Panc1 (cell line): ENCODE measurements around the gene ADH7. TPM values are rescaled to one million over a fixed set of nuclear protein-coding genes. Genes with fewer than 3 reads are reported as not detected.

ENCODE experiments used
- ATAC-seq: fragments of 200-7000 bp; cut with Tn5 transposase; 2 replicates; pipeline ENCODE4 v1.9.1; 2020; ENCODE audit warnings: mild to moderate bottlenecking, moderate library complexity
- BruUV-seq: library from RNA; stranded (reverse); fragments of 400-500 nt; replicated peaks from 2 replicates; lab custom pipeline; 2021; lab: Mats Ljungman, UMichigan
- CTCF ChIA-PET: fragments of 300-600 bp; sonication (Branson Sonifier 250); formaldehyde crosslinking; loops from one replicate; lab custom pipeline; 2022; ENCODE audit warnings: antibody characterized with exemption; lab: Charles Lee
- POLR2A ChIA-PET: fragments of 300-600 bp; sonication (Branson Sonifier 250); formaldehyde crosslinking; loops from one replicate; lab custom pipeline; 2022; ENCODE audit warnings: antibody characterized with exemption; lab: Charles Lee
- DNase-seq: peaks from one replicate; pipeline ENCODE4 v3.0.0-alpha.2; 2010; ENCODE audit warnings: low read depth, low spot score
- H3K27ac ChIP-seq: 2 replicates; pipeline ENCODE4 v1.5.1; 2011; ENCODE audit warnings: mild to moderate bottlenecking, low read length, inconsistent platforms
- H3K27me3 ChIP-seq: fragments of 200-500 bp; sonication (Bioruptor generic); 2 replicates; pipeline ENCODE4 v1.6.0; 2014; ENCODE audit warnings: low read length, inconsistent platforms; ENCODE audit not compliant: control insufficient read depth, insufficient read depth
- H3K36me3 ChIP-seq: fragments of 200-500 bp; sonication (Bioruptor generic); 2 replicates; pipeline ENCODE4 v1.5.1; 2014; ENCODE audit warnings: inconsistent platforms, mild to moderate bottlenecking, low read length, moderate library complexity; ENCODE audit not compliant: control insufficient read depth, insufficient read depth
- H3K4me1 ChIP-seq: 2 replicates; pipeline ENCODE4 v1.5.1; 2011; ENCODE audit warnings: inconsistent platforms, mild to moderate bottlenecking, low read length, moderate library complexity; ENCODE audit not compliant: control insufficient read depth, insufficient read depth
- H3K4me3 ChIP-seq, 2 experiments: 2 replicates each; pipeline ENCODE4 v1.5.1; 2011 to 2012; ENCODE audit warnings: low read depth in 2 of 2, low read length in 2 of 2, mild to moderate bottlenecking in 2 of 2, inconsistent platforms in 1 of 2, moderate library complexity in 1 of 2
- H3K9me3 ChIP-seq: fragments of 200-500 bp; sonication (Bioruptor generic); 2 replicates; pipeline ENCODE4 v1.5.1; 2014; ENCODE audit warnings: low read depth, mild to moderate bottlenecking, inconsistent platforms, low read length, moderate library complexity; ENCODE audit not compliant: control insufficient read depth, insufficient read depth
- POLR2AphosphoS5 ChIP-seq: IDR thresholded peaks from 2 replicates; pipeline ENCODE4 v1.6.1; 2012; ENCODE audit warnings: mild to moderate bottlenecking, low read depth, low read length, moderate library complexity
- SIN3A ChIP-seq: IDR thresholded peaks from 2 replicates; pipeline ENCODE4 v1.6.1; 2012; ENCODE audit warnings: low read depth, mild to moderate bottlenecking, low read length, moderate library complexity, borderline replicate concordance; ENCODE audit not compliant: insufficient read depth
- TCF7L2 ChIP-seq: IDR thresholded peaks from 2 replicates; pipeline ENCODE4 v1.6.1; 2011; ENCODE audit warnings: mild to moderate bottlenecking, low read depth, low read length, inconsistent platforms
- in situ Hi-C: cut with HindIII; loops from 2 replicates; pipeline ENCODE4 v1.10.0; 2016; ENCODE audit warnings: low sequenced_read_pairs, low pct_unique_long_range_greater_than_20kb
- intact Hi-C: fragments of 100-400 bp; cut with micrococcal nuclease; formaldehyde crosslinking; loops from one replicate; pipeline ENCODE4 v1.10.0; 2022; ENCODE audit not compliant: unreplicated experiment
- total RNA-seq: library from RNA; stranded (reverse); gene quantifications from one replicate; pipeline ENCODE4 v1.2.1, GENCODE V29; 2021; ENCODE audit not compliant: unreplicated experiment
- TF ChIP-seq, protein P1 (sequence below): fragments of 450-650 bp; IDR thresholded peaks from 2 replicates; pipeline ENCODE4 v1.5.1; 2017; ENCODE audit warnings: mild to moderate bottlenecking
- TF ChIP-seq, protein P2 (sequence below), 2 experiments: IDR thresholded peaks; 2 replicates each; pipeline ENCODE4 v1.6.1; 2011 to 2012; ENCODE audit warnings: low read depth in 2 of 2, control low read depth in 1 of 2, low read length in 1 of 2, mild to moderate bottlenecking in 1 of 2, moderate library complexity in 1 of 2; ENCODE audit not compliant: insufficient read depth in 1 of 2

The ADH7 gene
- total RNA-seq, 1 experiment from 2014 or later: not detected

DNA sequence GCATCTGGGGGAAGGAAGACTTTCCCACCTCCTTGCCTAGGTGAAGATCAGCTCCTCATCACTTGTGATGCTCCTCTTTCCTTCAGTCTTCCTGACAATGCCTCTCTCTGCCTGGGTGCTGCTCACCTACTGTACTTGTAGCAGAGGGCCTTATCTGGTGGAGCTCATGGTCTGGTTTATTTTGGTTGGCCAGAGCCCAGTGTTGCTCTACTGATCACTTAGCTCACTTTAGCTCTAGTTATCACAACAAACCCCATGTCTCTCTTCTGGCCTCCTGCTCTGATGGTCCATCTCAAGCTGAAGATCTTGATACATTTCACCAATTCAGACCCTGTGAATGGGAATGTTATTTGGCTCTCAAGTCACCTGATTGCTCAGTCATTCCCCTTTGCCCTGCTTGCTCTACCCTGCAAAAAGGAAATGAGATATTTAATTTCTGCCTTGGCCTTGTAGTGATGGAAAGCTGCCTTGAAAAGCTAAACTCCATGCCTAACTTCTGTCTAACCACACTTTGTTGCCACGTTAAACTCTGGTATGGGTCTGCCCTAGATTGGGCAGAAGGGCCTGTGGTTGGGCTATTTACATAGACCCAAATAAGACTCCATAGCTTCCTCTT, 52.3 kb downstream of the ADH7 start:
- no peaks in the 10 kb centered on the region for H3K9me3 ChIP-seq
- no peaks in the 10 kb centered on the region for H3K27me3 ChIP-seq
- H3K4me1 ChIP-seq: no peaks in the 10 kb centered on the region
- BruUV-seq: no TSS peak
- no peaks in the 10 kb centered on the region for H3K36me3 ChIP-seq
- H3K27ac ChIP-seq: no peak overlapping the region
- ATAC-seq (no peak), DNase-seq (no peak)
- TF ChIP-seq POLR2AphosphoS5: no peak
- TF ChIP-seq, protein P1, sequence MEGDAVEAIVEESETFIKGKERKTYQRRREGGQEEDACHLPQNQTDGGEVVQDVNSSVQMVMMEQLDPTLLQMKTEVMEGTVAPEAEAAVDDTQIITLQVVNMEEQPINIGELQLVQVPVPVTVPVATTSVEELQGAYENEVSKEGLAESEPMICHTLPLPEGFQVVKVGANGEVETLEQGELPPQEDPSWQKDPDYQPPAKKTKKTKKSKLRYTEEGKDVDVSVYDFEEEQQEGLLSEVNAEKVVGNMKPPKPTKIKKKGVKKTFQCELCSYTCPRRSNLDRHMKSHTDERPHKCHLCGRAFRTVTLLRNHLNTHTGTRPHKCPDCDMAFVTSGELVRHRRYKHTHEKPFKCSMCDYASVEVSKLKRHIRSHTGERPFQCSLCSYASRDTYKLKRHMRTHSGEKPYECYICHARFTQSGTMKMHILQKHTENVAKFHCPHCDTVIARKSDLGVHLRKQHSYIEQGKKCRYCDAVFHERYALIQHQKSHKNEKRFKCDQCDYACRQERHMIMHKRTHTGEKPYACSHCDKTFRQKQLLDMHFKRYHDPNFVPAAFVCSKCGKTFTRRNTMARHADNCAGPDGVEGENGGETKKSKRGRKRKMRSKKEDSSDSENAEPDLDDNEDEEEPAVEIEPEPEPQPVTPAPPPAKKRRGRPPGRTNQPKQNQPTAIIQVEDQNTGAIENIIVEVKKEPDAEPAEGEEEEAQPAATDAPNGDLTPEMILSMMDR: no peak
- H3K4me3 ChIP-seq: no peak overlapping the region
- CTCF ChIA-PET: no interaction called here
- intact Hi-C loops: no loop called here
- POLR2A ChIA-PET: no interaction called here
- in situ Hi-C loops: no loop called here

DNA sequence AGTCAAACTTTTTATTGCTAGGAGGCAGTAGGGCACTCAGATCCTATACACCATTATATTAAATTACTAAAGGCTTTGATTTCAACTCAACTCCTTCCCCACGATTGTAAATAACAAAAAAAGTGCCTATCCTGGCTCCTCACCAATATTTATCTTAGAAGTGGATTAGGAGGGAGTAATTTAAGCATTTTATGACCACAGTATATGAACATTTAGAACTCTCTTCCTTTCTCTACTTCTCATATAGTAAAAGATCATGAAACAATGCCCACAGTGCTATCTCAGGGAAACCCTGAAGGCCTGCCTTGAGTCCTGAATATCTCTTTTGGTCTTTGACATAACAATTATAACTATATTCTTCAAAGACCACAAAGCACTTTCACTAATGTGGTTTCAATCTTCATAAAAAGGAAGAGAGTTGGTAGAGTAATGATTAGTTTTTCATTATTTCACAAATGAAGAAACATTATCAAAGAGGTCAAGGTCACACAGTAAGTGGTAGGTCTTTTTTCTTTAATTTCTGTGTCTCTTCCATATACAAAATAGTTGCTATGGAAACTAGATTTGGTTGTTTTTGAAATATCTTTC, 53.5 kb downstream of the ADH7 start:
- intact Hi-C loops: no loop called here
- Histone ChIP-seq H3K27me3 (no peaks in the 10 kb centered on the region), H3K4me1 (no peaks in the 10 kb centered on the region), H3K4me3 (no peak overlapping the region), H3K9me3 (no peaks in the 10 kb centered on the region), H3K27ac (no peak overlapping the region), H3K36me3 (no peaks in the 10 kb centered on the region)
- ChIA-PET POLR2A (no interaction called here), CTCF (no interaction called here)
- no peak for ATAC-seq
- no peak for DNase-seq
- no peak for TF ChIP-seq TCF7L2
- TF ChIP-seq SIN3A: no peak
- no peak for TF ChIP-seq POLR2AphosphoS5
- TF ChIP-seq, protein P1: no peak
- TF ChIP-seq, protein P2, sequence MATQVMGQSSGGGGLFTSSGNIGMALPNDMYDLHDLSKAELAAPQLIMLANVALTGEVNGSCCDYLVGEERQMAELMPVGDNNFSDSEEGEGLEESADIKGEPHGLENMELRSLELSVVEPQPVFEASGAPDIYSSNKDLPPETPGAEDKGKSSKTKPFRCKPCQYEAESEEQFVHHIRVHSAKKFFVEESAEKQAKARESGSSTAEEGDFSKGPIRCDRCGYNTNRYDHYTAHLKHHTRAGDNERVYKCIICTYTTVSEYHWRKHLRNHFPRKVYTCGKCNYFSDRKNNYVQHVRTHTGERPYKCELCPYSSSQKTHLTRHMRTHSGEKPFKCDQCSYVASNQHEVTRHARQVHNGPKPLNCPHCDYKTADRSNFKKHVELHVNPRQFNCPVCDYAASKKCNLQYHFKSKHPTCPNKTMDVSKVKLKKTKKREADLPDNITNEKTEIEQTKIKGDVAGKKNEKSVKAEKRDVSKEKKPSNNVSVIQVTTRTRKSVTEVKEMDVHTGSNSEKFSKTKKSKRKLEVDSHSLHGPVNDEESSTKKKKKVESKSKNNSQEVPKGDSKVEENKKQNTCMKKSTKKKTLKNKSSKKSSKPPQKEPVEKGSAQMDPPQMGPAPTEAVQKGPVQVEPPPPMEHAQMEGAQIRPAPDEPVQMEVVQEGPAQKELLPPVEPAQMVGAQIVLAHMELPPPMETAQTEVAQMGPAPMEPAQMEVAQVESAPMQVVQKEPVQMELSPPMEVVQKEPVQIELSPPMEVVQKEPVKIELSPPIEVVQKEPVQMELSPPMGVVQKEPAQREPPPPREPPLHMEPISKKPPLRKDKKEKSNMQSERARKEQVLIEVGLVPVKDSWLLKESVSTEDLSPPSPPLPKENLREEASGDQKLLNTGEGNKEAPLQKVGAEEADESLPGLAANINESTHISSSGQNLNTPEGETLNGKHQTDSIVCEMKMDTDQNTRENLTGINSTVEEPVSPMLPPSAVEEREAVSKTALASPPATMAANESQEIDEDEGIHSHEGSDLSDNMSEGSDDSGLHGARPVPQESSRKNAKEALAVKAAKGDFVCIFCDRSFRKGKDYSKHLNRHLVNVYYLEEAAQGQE (IDR thresholded peaks at IDR 0.05; ENCODE audit: insufficient read depth in 1 of 2, low read depth in 2 of 2, low read length in 1 of 2): no peak
- in situ Hi-C loops: no loop called here
- BruUV-seq: no TSS peak
